H9 (cell line): Measurements from ENCODE around the gene GFM1. TPM values are rescaled to one million over a fixed set of nuclear protein-coding genes. Genes with fewer than 3 reads are reported as not detected.

Source experiments
- DNase-seq: peaks from one replicate; pipeline ENCODE4 v3.0.0-alpha.2; 2017
- H2AFZ ChIP-seq: one replicate; pipeline ENCODE4 v1.6.1; 2013; ENCODE audit warnings: mild to moderate bottlenecking, low read length, control low read depth, moderate library complexity
- H2AK5ac ChIP-seq: 2 replicates; pipeline ENCODE4 v1.6.1; 2013; ENCODE audit warnings: low read length, control low read depth, mixed read lengths; ENCODE audit not compliant: insufficient read length
- H2BK120ac ChIP-seq: one replicate; pipeline ENCODE4 v1.6.1; 2013; ENCODE audit warnings: low read depth, mild to moderate bottlenecking, low read length, control low read depth, inconsistent platforms; ENCODE audit not compliant: poor library complexity, severe bottlenecking
- H2BK12ac ChIP-seq: 2 replicates; pipeline ENCODE4 v1.6.1; 2013; ENCODE audit warnings: low read length, control low read depth, mixed read lengths, low read depth; ENCODE audit not compliant: insufficient read length
- H2BK15ac ChIP-seq: 2 replicates; pipeline ENCODE4 v1.6.1; 2013; ENCODE audit warnings: low read depth, low read length, control low read depth
- H2BK20ac ChIP-seq: one replicate; pipeline ENCODE4 v1.6.1; 2013; ENCODE audit warnings: low read depth, mild to moderate bottlenecking, low read length, control low read depth, inconsistent platforms; ENCODE audit not compliant: poor library complexity, severe bottlenecking
- H2BK5ac ChIP-seq: 2 replicates; pipeline ENCODE4 v1.6.1; 2013; ENCODE audit warnings: low read length, control low read depth, mixed read lengths; ENCODE audit not compliant: insufficient read length
- H3K14ac ChIP-seq: 2 replicates; pipeline ENCODE4 v1.6.1; 2013; ENCODE audit warnings: low read length, control low read depth; ENCODE audit not compliant: insufficient read depth
- H3K18ac ChIP-seq: 2 replicates; pipeline ENCODE4 v1.6.1; 2013; ENCODE audit warnings: low read depth, mild to moderate bottlenecking, mixed read lengths, low read length, control low read depth; ENCODE audit not compliant: insufficient read length
- H3K23ac ChIP-seq: 2 replicates; pipeline ENCODE4 v1.6.1; 2013; ENCODE audit warnings: low read length, control low read depth, mixed read lengths, low read depth; ENCODE audit not compliant: insufficient read length
- H3K23me2 ChIP-seq: 2 replicates; pipeline ENCODE4 v1.6.1; 2013; ENCODE audit warnings: low read depth, mild to moderate bottlenecking, mixed read lengths, low read length, control low read depth; ENCODE audit not compliant: insufficient read length, poor library complexity, severe bottlenecking
- H3K27ac ChIP-seq: 2 replicates; pipeline ENCODE4 v1.5.1; 2013; ENCODE audit warnings: low read length, control low read depth, mixed read lengths, low read depth; ENCODE audit not compliant: insufficient read length
- H3K27me3 ChIP-seq: 2 replicates; pipeline ENCODE4 v1.6.1; 2013; ENCODE audit warnings: low read length, control low read depth, inconsistent platforms; ENCODE audit not compliant: insufficient read depth
- H3K4ac ChIP-seq: 2 replicates; pipeline ENCODE4 v1.6.1; 2013; ENCODE audit warnings: low read depth, mild to moderate bottlenecking, control low read depth, inconsistent platforms, low read length, moderate library complexity
- H3K4me1 ChIP-seq: 2 replicates; pipeline ENCODE4 v1.6.1; 2013; ENCODE audit warnings: low read length, control low read depth, inconsistent platforms; ENCODE audit not compliant: insufficient read depth
- H3K4me2 ChIP-seq: 2 replicates; pipeline ENCODE4 v1.6.1; 2013; ENCODE audit warnings: low read length, control low read depth, mixed read lengths; ENCODE audit not compliant: insufficient read length, insufficient read depth
- H3K56ac ChIP-seq: 2 replicates; pipeline ENCODE4 v1.6.1; 2013; ENCODE audit warnings: low read depth, mild to moderate bottlenecking, mixed read lengths, low read length, control low read depth; ENCODE audit not compliant: insufficient read length
- H3K79me1 ChIP-seq: 2 replicates; pipeline ENCODE4 v1.6.1; 2013; ENCODE audit warnings: low read depth, mild to moderate bottlenecking, moderate library complexity, low read length, control low read depth, inconsistent platforms; ENCODE audit not compliant: insufficient read depth, poor library complexity, severe bottlenecking
- H3K79me2 ChIP-seq: 2 replicates; pipeline ENCODE4 v1.6.1; 2013; ENCODE audit warnings: low read length, control low read depth, inconsistent platforms; ENCODE audit not compliant: insufficient read depth
- H3K9ac ChIP-seq: 2 replicates; pipeline ENCODE4 v1.6.1; 2013; ENCODE audit warnings: low read length, control low read depth, mixed read lengths; ENCODE audit not compliant: insufficient read length; ENCODE audit errors: extremely low read depth
- H3K9me3 ChIP-seq: one replicate; pipeline ENCODE4 v1.6.1; 2013; ENCODE audit warnings: low read depth, low read length, inconsistent platforms; ENCODE audit not compliant: control insufficient read depth
- H3T11ph ChIP-seq: one replicate; pipeline ENCODE4 v1.6.1; 2013; ENCODE audit warnings: mild to moderate bottlenecking, low read length, control low read depth, inconsistent platforms
- H4K20me1 ChIP-seq: one replicate; pipeline ENCODE4 v1.6.1; 2013; ENCODE audit not compliant: control insufficient read depth, insufficient read length, insufficient read depth
- H4K5ac ChIP-seq: 2 replicates; pipeline ENCODE4 v1.6.1; 2013; ENCODE audit warnings: low read depth, mild to moderate bottlenecking, mixed read lengths, low read length, control low read depth; ENCODE audit not compliant: insufficient read length
- H4K8ac ChIP-seq: replicated peaks from 2 replicates; pipeline ENCODE4 v1.6.1; 2013; ENCODE audit warnings: low read length, control low read depth, mixed read lengths, low read depth; ENCODE audit not compliant: insufficient read length
- H4K91ac ChIP-seq: 2 replicates; pipeline ENCODE4 v1.6.1; 2013; ENCODE audit warnings: low read depth, mild to moderate bottlenecking, moderate library complexity, mixed read lengths, low read length, control low read depth; ENCODE audit not compliant: insufficient read length
- H3K27ac Mint-ChIP-seq, 3 experiments: 2 replicates in 2 of 3; 3 replicates in 1 of 3; pipeline ENCODE4 v1.8.0; 2020 to 2021; ENCODE audit warnings: mixed read lengths in 3 of 3, mild to moderate bottlenecking in 1 of 3, moderate library complexity in 1 of 3
- H3K27me3 Mint-ChIP-seq: 2 replicates; pipeline ENCODE4 v1.8.0; 2021; ENCODE audit warnings: low read depth, mild to moderate bottlenecking, moderate library complexity, mixed read lengths
- H3K36me3 Mint-ChIP-seq, 3 experiments: 2 replicates in 2 of 3; 3 replicates in 1 of 3; pipeline ENCODE4 v1.8.0; 2020 to 2021; ENCODE audit warnings: low read depth in 3 of 3, mixed read lengths in 3 of 3; ENCODE audit not compliant: insufficient read depth in 1 of 3
- H3K4me1 Mint-ChIP-seq, 2 experiments: 2 replicates each; pipeline ENCODE4 v1.8.0; 2020; ENCODE audit warnings: mixed read lengths in 2 of 2
- H3K4me3 Mint-ChIP-seq, 2 experiments: 2 replicates in 1 of 2; 3 replicates in 1 of 2; pipeline ENCODE4 v1.8.0; 2020 to 2021; ENCODE audit warnings: mild to moderate bottlenecking in 2 of 2, mixed read lengths in 2 of 2, moderate library complexity in 1 of 2
- H3K9me3 Mint-ChIP-seq, 2 experiments: 2 replicates in 1 of 2; 3 replicates in 1 of 2; pipeline ENCODE4 v1.8.0; 2020; ENCODE audit warnings: mild to moderate bottlenecking in 2 of 2, mixed read lengths in 2 of 2, moderate library complexity in 1 of 2
- WGBS: extraction: QIAGEN DNeasy Blood & Tissue Kit; methylation state at CpG from one replicate; pipeline ENCODE4 v1.1.7; 2013; ENCODE audit warnings: missing lambda C conversion rate, low lambda C conversion rate, mixed read lengths; ENCODE audit not compliant: insufficient read length; ENCODE audit errors: extremely low coverage; 5-methylcytosine and 5-hydroxymethylcytosine counted together
- total RNA-seq: library from RNA; stranded (reverse); gene quantifications from 2 replicates; pipeline ENCODE4 v1.2.1, GENCODE V29; 2021
- TF ChIP-seq, protein P1 (sequence below): fragments of 200-600 bp; sonication (generic); conservative IDR thresholded peaks from 3 replicates; pipeline ENCODE4 v1.8.0; 2021; ENCODE audit warnings: antibody characterized with exemption, mild to moderate bottlenecking

GFM1 gene
- total RNA-seq, 1 experiment from 2014 or later, result 47.1 TPM

DNA sequence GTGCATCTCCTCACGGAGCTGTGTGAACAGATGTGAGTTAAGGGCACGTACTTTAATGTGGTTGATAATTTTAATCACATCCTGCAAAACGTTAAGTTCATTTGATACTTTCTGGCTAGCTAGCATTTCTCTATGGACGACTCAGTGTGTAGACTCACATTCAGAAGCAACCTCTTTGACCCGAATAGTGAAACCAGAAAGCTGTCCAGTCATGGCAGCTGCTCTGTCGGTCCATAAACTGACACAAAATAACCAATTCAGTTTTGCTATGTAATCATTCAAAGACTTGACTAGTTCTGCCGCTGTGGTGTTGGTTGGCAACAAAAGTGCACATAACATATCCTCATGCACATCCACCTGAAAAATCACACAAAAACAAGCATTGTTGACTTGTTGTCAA, 3.7 kb upstream of the GFM1 start:
- Mint-ChIP-seq H3K4me3 (no peak overlapping the region), H3K36me3 (peaks cover 0 to 4% (median 0%) of the 10 kb centered on the region in 3 experiments; a peak in 1 of 7 replicates), H3K9me3 (peaks cover 0 to 5% of the 10 kb centered on the region in 2 experiments; a peak in 1 of 5 replicates), H3K4me1 (peaks cover 4 to 10% of the 10 kb centered on the region in 2 experiments; a peak in 3 of 4 replicates), H3K27me3 (no peaks in the 10 kb centered on the region), H3K27ac (no peak overlapping the region)
- H2BK12ac ChIP-seq, result no peak overlapping the region
- 0 out of 2 replicates have a peak, but pooled peaks cover 3% of the 10 kb centered on the region for H3K79me2 ChIP-seq
- H3K27ac ChIP-seq, result no peak overlapping the region
- H3K14ac ChIP-seq, result no peak overlapping the region
- H2BK15ac ChIP-seq, result no peak overlapping the region
- no peak overlapping the region for H3T11ph ChIP-seq
- no peak overlapping the region for H3K56ac ChIP-seq
- no peak overlapping the region for H4K91ac ChIP-seq
- H3K23me2 ChIP-seq, result no peaks in the 10 kb centered on the region
- no peak overlapping the region for H2BK120ac ChIP-seq
- H3K4me2 ChIP-seq, result no peak overlapping the region
- H3K27me3 ChIP-seq, result no peaks in the 10 kb centered on the region
- H3K4ac ChIP-seq, result no peak overlapping the region
- no peak overlapping the region for H3K18ac ChIP-seq
- H2AK5ac ChIP-seq, result no peak overlapping the region
- no peak overlapping the region for H4K8ac ChIP-seq
- H4K20me1 ChIP-seq, result no peaks in the 10 kb centered on the region
- H3K9me3 ChIP-seq, result no peaks in the 10 kb centered on the region
- no peak overlapping the region for H2BK20ac ChIP-seq
- no peaks in the 10 kb centered on the region for H3K4me1 ChIP-seq
- no CpG with 5 or more reads among the region's 7 CpGs for WGBS
- H3K79me1 ChIP-seq, result no peaks in the 10 kb centered on the region
- H3K23ac ChIP-seq, result no peak overlapping the region
- DNase-seq, result no peak
- H2AFZ ChIP-seq, result no peak overlapping the region
- no peak overlapping the region for H3K9ac ChIP-seq
- no peak overlapping the region for H2BK5ac ChIP-seq
- no peak overlapping the region for H4K5ac ChIP-seq
- TF ChIP-seq, protein P1, sequence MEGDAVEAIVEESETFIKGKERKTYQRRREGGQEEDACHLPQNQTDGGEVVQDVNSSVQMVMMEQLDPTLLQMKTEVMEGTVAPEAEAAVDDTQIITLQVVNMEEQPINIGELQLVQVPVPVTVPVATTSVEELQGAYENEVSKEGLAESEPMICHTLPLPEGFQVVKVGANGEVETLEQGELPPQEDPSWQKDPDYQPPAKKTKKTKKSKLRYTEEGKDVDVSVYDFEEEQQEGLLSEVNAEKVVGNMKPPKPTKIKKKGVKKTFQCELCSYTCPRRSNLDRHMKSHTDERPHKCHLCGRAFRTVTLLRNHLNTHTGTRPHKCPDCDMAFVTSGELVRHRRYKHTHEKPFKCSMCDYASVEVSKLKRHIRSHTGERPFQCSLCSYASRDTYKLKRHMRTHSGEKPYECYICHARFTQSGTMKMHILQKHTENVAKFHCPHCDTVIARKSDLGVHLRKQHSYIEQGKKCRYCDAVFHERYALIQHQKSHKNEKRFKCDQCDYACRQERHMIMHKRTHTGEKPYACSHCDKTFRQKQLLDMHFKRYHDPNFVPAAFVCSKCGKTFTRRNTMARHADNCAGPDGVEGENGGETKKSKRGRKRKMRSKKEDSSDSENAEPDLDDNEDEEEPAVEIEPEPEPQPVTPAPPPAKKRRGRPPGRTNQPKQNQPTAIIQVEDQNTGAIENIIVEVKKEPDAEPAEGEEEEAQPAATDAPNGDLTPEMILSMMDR, result no peak
